ENCODE results near the gene TPI1. TPM values are rescaled to one million over a fixed set of nuclear protein-coding genes. Genes with fewer than 3 reads are reported as not detected.
"Not testable (repeated sequence)": the region's sequence is repeated elsewhere in the genome, so short reads cannot be mapped to it uniquely, and the experiment has no call there.

Gene TPI1
- total RNA-seq, 1 donor from 2014 or later: 1,878 TPM

- Histone ChIP-seq H3K36me3 (ENCODE audit: control insufficient read depth in 3 of 3, insufficient read depth in 3 of 3, low read length in 3 of 3) (peaks cover 0 to 16% (median 8%) of the 10 kb centered on the region in 3 donors), H3K9me3 (ENCODE audit: control insufficient read depth in 3 of 3, low read length in 3 of 3) (no peaks in the 10 kb centered on the region), H3K4me1 (ENCODE audit: control insufficient read depth in 3 of 3, insufficient read depth in 3 of 3, low read length in 3 of 3) (peaks cover 11 to 18% (median 12%) of the 10 kb centered on the region in 3 donors), H3K9ac (ENCODE audit: low read depth in 1 of 3, low read length in 3 of 3) (peak within 1 kb of the TSS; percentile 88 to 91 (median 90)), H3K27me3 (ENCODE audit: control insufficient read depth in 3 of 3, insufficient read depth in 3 of 3, low read length in 3 of 3) (no peaks in the 10 kb centered on the region), H3K4me3 (ENCODE audit: low read length in 3 of 3) (peak within 1 kb of the TSS; percentile 95 to 98 (median 98)), H3K27ac (ENCODE audit: low read depth, low read length) (peak within 1 kb of the TSS; percentile 87)
Measured at GRCh38 chr12:6904280-6905276, 37.2 kb downstream of the TPI1 start, which contains the start of gene LRRC23. LRRC23 (plus strand) TSS chr12:6904822; CDS start chr12:6905634, 812 bp downstream.

GRCh38 chr12:6905414-6906040, 38.2 kb downstream of the TPI1 start:
- no peaks in the 10 kb centered on the region for H3K9me3 ChIP-seq (ENCODE audit: control insufficient read depth in 3 of 3, low read length in 3 of 3)
- peak overlapping the region; percentile 88 to 91 (median 90) for H3K9ac ChIP-seq (ENCODE audit: low read depth in 1 of 3, low read length in 3 of 3)
- H3K27me3 ChIP-seq (ENCODE audit: control insufficient read depth in 3 of 3, insufficient read depth in 3 of 3, low read length in 3 of 3): no peaks in the 10 kb centered on the region
- H3K4me1 ChIP-seq (ENCODE audit: control insufficient read depth in 3 of 3, insufficient read depth in 3 of 3, low read length in 3 of 3): peaks cover 11 to 18% (median 12%) of the 10 kb centered on the region in 3 donors
- peak overlapping the region; percentile 87 for H3K27ac ChIP-seq (ENCODE audit: low read depth, low read length)
- peak overlapping the region; percentile 95 to 98 (median 98) for H3K4me3 ChIP-seq (ENCODE audit: low read length in 3 of 3)
- peaks cover 0 to 16% (median 8%) of the 10 kb centered on the region in 3 donors for H3K36me3 ChIP-seq (ENCODE audit: control insufficient read depth in 3 of 3, insufficient read depth in 3 of 3, low read length in 3 of 3)

- peaks cover 0 to 16% (median 8%) of the 10 kb centered on the region in 3 donors for H3K36me3 ChIP-seq (ENCODE audit: control insufficient read depth in 3 of 3, insufficient read depth in 3 of 3, low read length in 3 of 3)
- not testable (repeated sequence) for H3K9ac ChIP-seq (ENCODE audit: low read depth in 1 of 3, low read length in 3 of 3); H3K27ac ChIP-seq (ENCODE audit: low read depth, low read length); H3K4me3 ChIP-seq (ENCODE audit: low read length in 3 of 3); H3K9me3 ChIP-seq (ENCODE audit: control insufficient read depth in 3 of 3, low read length in 3 of 3)
- H3K4me1 ChIP-seq (ENCODE audit: control insufficient read depth in 3 of 3, insufficient read depth in 3 of 3, low read length in 3 of 3): peaks cover 11 to 18% (median 12%) of the 10 kb centered on the region in 3 donors
- H3K27me3 ChIP-seq (ENCODE audit: control insufficient read depth in 3 of 3, insufficient read depth in 3 of 3, low read length in 3 of 3): peaks cover 2 to 13% (median 3%) of the 10 kb centered on the region in 3 donors
Measured at GRCh38 chr12:6908141-6908540, 40.8 kb downstream of the TPI1 start.

- Histone ChIP-seq H3K27ac (ENCODE audit: low read depth, low read length) (no peak overlapping the region), H3K27me3 (ENCODE audit: control insufficient read depth in 3 of 3, insufficient read depth in 3 of 3, low read length in 3 of 3) (peaks cover 8 to 19% (median 10%) of the 10 kb centered on the region in 3 donors), H3K36me3 (ENCODE audit: control insufficient read depth in 3 of 3, insufficient read depth in 3 of 3, low read length in 3 of 3) (peaks cover 0 to 16% (median 8%) of the 10 kb centered on the region in 3 donors), H3K4me3 (ENCODE audit: low read length in 3 of 3) (no peak overlapping the region), H3K4me1 (ENCODE audit: control insufficient read depth in 3 of 3, insufficient read depth in 3 of 3, low read length in 3 of 3) (peaks cover 7 to 16% (median 12%) of the 10 kb centered on the region in 3 donors), H3K9me3 (ENCODE audit: control insufficient read depth in 3 of 3, low read length in 3 of 3) (no peaks in the 10 kb centered on the region), H3K9ac (ENCODE audit: low read depth in 1 of 3, low read length in 3 of 3) (no peak overlapping the region)
Measured at GRCh38 chr12:6909421-6910145, 42.3 kb downstream of the TPI1 start.

GRCh38 chr12:6912164-6912935, 45.0 kb downstream of the TPI1 start:
- peaks cover 12 to 27% (median 23%) of the 10 kb centered on the region in 3 donors for H3K27me3 ChIP-seq (ENCODE audit: control insufficient read depth in 3 of 3, insufficient read depth in 3 of 3, low read length in 3 of 3)
- no peak overlapping the region for H3K4me3 ChIP-seq (ENCODE audit: low read length in 3 of 3)
- H3K9ac ChIP-seq (ENCODE audit: low read depth in 1 of 3, low read length in 3 of 3): no peak overlapping the region
- peaks cover 0 to 3% (median 1%) of the 10 kb centered on the region in 3 donors for H3K36me3 ChIP-seq (ENCODE audit: control insufficient read depth in 3 of 3, insufficient read depth in 3 of 3, low read length in 3 of 3)
- no peaks in the 10 kb centered on the region for H3K9me3 ChIP-seq (ENCODE audit: control insufficient read depth in 3 of 3, low read length in 3 of 3)
- H3K27ac ChIP-seq (ENCODE audit: low read depth, low read length): no peak overlapping the region
- H3K4me1 ChIP-seq (ENCODE audit: control insufficient read depth in 3 of 3, insufficient read depth in 3 of 3, low read length in 3 of 3): peaks cover 9 to 14% (median 13%) of the 10 kb centered on the region in 3 donors

GRCh38 chr12:6914246-6914946, 47.1 kb downstream of the TPI1 start, which contains the start of gene ENO2:
ENO2 (plus strand) TSS chr12:6914580; CDS start chr12:6915833, 1,253 bp downstream.
- Histone ChIP-seq H3K9me3 (ENCODE audit: control insufficient read depth in 3 of 3, low read length in 3 of 3) (no peaks in the 10 kb centered on the region), H3K27me3 (ENCODE audit: control insufficient read depth in 3 of 3, insufficient read depth in 3 of 3, low read length in 3 of 3) (peaks cover 12 to 27% (median 23%) of the 10 kb centered on the region in 3 donors), H3K27ac (ENCODE audit: low read depth, low read length) (peak within 1 kb of the TSS; percentile 64), H3K9ac (ENCODE audit: low read depth in 1 of 3, low read length in 3 of 3) (peak within 1 kb of the TSS; percentile 5 to 76 (median 64)), H3K4me3 (ENCODE audit: low read length in 3 of 3) (peak within 1 kb of the TSS; percentile 70 to 73 (median 71)), H3K36me3 (ENCODE audit: control insufficient read depth in 3 of 3, insufficient read depth in 3 of 3, low read length in 3 of 3) (peaks cover 0 to 2% (median 0%) of the 10 kb centered on the region in 3 donors), H3K4me1 (ENCODE audit: control insufficient read depth in 3 of 3, insufficient read depth in 3 of 3, low read length in 3 of 3) (peaks cover 9 to 14% (median 13%) of the 10 kb centered on the region in 3 donors)

- H3K27ac ChIP-seq (ENCODE audit: low read depth, low read length): peak overlapping the region; percentile 64
- peaks cover 12 to 27% (median 23%) of the 10 kb centered on the region in 3 donors for H3K27me3 ChIP-seq (ENCODE audit: control insufficient read depth in 3 of 3, insufficient read depth in 3 of 3, low read length in 3 of 3)
- peaks cover 0 to 4% (median 2%) of the 10 kb centered on the region in 3 donors for H3K36me3 ChIP-seq (ENCODE audit: control insufficient read depth in 3 of 3, insufficient read depth in 3 of 3, low read length in 3 of 3)
- H3K4me1 ChIP-seq (ENCODE audit: control insufficient read depth in 3 of 3, insufficient read depth in 3 of 3, low read length in 3 of 3): peaks cover 9 to 14% (median 13%) of the 10 kb centered on the region in 3 donors
- peak overlapping the region; percentile 5 to 76 (median 64) for H3K9ac ChIP-seq (ENCODE audit: low read depth in 1 of 3, low read length in 3 of 3)
- peak overlapping the region; percentile 70 to 73 (median 71) for H3K4me3 ChIP-seq (ENCODE audit: low read length in 3 of 3)
- no peaks in the 10 kb centered on the region for H3K9me3 ChIP-seq (ENCODE audit: control insufficient read depth in 3 of 3, low read length in 3 of 3)
Measured at GRCh38 chr12:6914947-6915788, 47.8 kb downstream of the TPI1 start.

GRCh38 chr12:6915789-6916285, 48.5 kb downstream of the TPI1 start:
- peaks cover 9 to 14% (median 13%) of the 10 kb centered on the region in 3 donors for H3K4me1 ChIP-seq (ENCODE audit: control insufficient read depth in 3 of 3, insufficient read depth in 3 of 3, low read length in 3 of 3)
- peaks cover 0 to 4% (median 2%) of the 10 kb centered on the region in 3 donors for H3K36me3 ChIP-seq (ENCODE audit: control insufficient read depth in 3 of 3, insufficient read depth in 3 of 3, low read length in 3 of 3)
- H3K9ac ChIP-seq (ENCODE audit: low read depth in 1 of 3, low read length in 3 of 3): no peak overlapping the region
- H3K9me3 ChIP-seq (ENCODE audit: control insufficient read depth in 3 of 3, low read length in 3 of 3): no peaks in the 10 kb centered on the region
- H3K27me3 ChIP-seq (ENCODE audit: control insufficient read depth in 3 of 3, insufficient read depth in 3 of 3, low read length in 3 of 3): peaks cover 12 to 27% (median 23%) of the 10 kb centered on the region in 3 donors
- no peak overlapping the region for H3K27ac ChIP-seq (ENCODE audit: low read depth, low read length)
- no peak overlapping the region for H3K4me3 ChIP-seq (ENCODE audit: low read length in 3 of 3)

Data from skeletal muscle tissue (tissue), 4 donors.